NCI-H1105 (cell line): ENCODE results near the gene CRIM1.

Experiments used
- DNase-seq: peaks from one replicate; lab custom pipeline; 2025; lab: John Stamatoyannopoulos, UW

The CRIM1 gene

DNA sequence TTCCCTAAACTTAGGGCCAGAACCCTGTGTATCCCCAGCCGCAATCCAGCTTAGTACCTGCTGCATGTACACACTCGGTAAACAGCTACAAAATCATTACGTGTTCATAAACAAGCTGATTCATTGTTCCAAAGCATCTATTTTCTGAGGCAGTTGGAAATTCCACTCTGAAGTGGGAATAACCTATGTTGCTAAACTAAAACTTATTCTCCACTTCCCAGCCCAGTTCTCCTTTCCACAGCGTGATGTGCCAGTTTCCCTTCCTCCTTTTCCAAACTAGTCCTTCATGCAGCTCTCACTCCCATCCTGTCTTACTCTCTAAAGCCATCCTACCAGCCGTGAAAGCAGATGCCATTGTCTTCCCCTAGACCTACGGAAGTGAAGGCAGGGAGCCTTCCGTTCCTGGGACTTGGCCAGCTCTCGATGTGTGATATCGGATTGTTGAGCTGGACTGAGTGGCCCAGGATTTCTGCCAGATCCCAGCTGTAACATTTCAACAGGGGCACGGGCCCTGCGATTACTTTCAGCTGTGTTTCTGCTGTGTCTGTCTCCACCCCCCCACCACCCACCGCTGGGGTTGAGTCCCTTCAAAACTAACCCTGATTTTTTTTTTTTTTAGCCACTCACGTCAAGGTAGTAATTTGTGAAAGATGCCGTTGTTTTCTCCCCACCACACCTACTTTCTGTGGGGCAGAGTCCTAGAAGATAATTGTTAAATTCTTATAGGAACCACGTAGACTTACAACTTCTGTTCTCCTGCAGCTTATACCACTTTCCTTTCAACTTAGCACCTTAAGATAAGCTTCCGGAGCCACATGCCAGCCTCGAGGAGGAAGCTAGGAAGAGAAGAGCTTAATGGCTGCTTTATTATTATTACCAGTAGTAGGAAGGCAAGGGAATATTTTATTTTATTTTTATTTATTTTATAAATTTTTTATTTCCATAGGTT, 100.9 kb downstream of the CRIM1 start:
- no peak for DNase-seq

- DNase-seq: no peak
These were observed 102.5 kb downstream of the CRIM1 start for GRCh38 chr2:36458106-36458505.

DNA sequence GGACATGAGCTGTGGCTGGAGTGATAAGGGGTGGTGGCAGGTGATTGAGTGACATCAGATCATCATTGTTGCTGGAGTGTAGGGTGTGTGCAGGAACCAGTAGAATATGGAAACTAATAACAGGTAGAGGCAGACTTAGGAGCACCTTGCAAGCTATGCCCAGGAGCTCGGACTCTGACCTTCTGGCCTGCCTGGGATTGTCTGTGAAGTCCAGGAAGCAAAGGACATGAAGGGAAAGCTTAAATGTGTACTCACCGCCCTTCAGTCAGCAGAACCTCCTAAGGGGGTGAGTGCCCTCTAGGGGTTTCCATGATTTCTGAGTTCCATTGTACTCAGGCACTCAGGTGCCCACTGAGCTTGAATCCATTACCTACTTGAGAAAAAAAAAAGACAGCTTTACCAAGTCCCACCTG, 104.2 kb downstream of the CRIM1 start:
- DNase-seq: peak; percentile 17

DNA sequence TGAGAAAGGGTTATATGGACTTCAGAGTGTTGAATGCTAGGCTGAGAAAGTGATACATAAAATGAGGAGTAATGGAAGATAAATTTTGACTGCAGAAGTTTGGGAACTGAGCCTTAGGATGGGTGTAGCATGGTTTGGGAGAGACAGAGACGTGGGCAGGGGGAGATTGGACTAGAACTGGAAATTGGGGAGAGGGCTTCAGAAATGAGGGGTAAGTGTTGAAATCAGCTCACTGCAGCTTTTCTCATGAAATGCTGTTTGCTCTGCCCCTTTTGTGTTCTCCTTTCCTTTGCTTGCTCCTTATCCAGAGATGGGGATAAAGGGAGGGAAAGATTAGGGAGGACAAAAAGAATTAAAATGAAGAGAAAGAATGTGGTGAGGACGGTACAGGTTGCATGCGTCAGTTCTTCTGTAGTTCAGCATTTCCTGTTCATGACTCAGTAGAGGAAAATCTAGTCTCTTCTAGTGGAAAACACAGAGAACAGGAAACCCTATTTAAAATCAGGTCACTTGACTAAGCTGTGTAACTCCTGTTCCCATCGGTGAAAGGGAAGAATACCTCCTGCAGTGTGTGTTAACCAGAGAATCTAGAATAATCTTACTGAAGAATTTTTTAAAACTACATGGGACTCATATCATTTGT, 105.6 kb downstream of the CRIM1 start:
- DNase-seq: no peak

DNA sequence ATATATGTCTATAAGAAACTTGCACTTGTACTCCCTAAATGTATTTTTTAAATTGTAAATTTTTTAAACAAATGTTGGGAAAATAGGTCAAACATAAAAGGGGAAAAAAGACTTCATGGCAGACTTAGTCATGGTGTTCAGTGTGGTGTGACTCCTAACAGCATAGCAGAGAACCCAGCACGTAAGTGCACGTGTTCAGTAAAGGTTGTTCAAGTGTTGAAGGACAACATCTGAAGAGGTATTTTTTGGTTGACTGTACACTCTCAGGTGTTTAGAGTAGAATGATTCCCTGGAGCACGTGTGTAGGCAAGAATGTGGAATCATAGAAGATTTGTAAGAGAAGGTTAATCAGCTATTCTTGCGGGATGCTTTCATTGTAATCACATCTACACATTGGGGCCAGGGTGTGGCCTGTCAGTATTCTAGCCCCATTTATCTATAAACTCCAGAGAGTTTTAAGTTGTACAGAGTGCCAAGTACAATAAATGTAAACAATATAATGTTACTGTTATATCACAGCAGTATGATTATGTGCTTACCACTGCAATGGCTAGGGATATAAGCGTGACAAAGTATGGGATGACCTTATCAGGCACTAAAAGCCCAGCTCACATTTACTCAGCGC, 106.8 kb downstream of the CRIM1 start:
- DNase-seq: no peak

DNA sequence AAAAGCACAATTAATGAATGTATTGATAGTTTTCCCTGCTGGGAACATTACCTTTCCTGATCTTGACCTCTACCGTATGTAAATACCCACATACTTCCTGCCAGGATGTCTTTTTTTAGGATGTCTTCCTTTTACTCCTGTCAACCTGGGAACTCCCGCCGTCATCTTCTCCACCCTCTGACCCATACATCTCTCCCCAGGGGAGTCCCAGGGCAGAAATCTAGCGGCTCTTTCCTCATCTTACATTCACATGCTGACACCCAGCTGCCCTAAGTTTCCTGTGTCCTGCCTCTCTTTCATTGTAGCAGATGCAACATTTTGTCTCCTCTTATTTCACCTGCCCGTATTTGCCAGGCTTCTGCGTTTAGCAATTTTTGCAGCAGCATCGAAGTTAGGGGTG, 107.8 kb downstream of the CRIM1 start:
- DNase-seq: no peak

DNA sequence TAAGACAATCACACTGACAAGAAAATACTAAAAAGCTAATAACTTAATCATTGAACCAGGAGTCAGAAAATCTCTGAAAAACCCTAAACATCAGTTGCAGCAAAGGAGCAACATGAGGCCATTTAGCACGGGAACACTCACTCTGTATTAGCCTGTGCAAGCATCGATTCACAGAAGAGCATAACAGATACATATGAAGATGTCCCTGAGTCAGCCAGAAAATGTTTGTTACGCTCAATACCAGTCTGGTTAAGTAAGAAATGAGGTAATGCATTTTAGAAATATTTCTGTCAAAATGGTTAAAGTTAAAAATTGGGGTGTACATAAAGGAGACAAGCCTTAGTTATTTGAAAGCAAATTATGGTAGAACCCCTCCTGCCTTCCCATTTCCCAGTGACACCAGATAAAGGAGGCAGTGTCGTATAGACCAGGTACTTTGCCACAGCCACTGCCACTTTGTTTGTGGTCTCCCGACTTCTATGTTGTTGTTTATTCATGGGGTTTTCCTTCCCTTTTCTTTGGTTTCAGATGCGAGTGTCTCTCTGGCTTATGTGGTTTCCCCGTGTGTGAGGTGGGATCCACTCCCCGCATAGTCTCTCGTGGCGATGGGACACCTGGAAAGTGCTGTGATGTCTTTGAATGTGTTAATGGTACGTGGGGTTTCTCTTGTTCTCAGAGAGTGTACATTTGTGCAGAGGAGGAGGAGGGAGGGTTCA, 108.6 kb downstream of the CRIM1 start:
- DNase-seq: no peak

DNA sequence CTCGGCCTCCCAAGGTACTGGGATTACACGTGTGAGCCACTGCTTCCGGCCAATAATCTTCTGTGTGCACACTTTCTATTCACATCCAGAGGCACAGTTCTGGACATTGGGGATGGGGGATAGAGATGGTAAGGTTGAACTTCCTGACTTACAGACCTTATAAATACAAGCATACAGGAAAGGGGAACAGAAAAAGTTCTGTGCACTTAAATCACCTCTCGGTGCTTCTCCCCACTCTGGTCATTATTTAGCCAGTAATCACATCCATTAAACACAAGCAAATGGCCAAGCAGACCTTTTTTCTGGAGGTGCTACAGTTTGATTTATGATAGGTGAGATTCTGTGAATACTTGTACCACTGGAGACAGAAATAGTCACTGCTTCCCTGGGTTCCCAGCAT, 110.6 kb downstream of the CRIM1 start:
- DNase-seq: no peak

DNA sequence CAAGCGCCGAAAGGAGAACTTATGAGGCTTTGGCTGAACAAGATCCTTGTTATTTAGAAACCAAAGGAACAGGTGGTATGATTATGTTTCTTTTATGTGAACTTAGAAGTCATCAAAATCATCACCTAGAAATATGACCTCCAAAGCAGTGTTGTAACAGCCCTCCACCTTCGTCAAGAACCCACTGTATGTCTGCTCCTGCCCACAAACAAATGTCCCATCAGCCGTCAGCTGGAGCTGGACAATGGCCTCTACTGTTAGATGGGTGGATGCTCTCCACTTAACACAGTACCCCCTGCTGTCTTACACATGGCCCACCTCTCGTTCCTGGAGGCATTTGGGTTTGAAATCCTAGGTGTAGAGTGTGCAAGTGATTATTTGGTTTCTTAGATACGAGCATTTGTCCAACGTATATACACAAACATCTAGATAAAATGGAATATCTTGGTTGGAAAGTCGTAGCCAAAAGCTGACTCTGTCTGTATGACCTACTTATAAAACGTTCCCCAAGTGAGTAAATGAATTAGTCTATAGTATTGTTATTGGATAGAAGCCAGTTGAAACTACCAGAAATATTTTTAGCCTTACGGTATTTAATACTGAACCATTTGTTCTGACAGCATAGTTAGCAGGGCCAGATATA, 113.0 kb downstream of the CRIM1 start:
- no peak for DNase-seq

- no peak for DNase-seq
These were observed 113.5 kb downstream of the CRIM1 start for GRCh38 chr2:36469106-36469477.

DNA sequence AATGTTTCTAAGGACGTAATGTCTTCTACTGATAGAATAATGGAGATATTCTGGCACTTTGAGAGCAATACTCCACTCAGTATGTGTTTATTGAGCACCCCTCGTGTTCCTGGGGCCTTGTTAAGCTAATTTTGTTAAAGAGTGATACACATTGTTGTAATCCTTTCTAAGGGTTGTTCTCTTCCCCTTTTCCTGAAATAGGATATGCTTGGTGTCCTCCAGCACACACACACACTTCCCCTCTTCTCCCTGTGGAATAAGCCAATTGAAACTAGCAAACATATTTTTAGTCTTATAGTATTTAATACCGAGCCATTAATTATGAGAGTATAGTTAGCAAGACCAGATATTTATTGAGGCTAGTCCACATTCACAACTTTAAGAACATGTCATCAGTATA, 114.1 kb downstream of the CRIM1 start:
- DNase-seq: no peak

- DNase-seq: no peak
These were observed 117.7 kb downstream of the CRIM1 start for GRCh38 chr2:36473230-36473629.

GRCh38 chr2:36476411-36476810, 120.8 kb downstream of the CRIM1 start:
- no peak for DNase-seq

- DNase-seq: no peak
These were observed 121.7 kb downstream of the CRIM1 start for GRCh38 chr2:36477315-36477714.

DNA sequence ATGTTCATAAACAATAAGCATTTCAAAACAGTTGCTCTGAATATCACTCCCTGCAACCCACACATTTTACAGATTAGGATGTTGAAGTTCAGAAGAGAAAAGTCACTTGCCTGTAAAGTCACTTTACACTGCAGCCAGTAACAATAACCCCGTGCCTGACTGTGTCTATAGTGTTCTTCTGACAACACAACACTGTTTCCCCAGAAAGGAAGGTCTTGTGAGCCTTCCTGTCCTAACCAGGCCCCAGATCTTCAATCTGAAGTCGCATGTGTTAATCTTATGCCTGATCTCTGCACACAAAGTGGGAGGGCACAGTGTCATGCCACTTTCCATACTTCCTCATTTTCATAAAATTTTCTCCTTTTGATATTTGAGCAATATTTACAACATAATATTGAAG, 122.2 kb downstream of the CRIM1 start:
- no peak for DNase-seq

- no peak for DNase-seq
These were observed 122.8 kb downstream of the CRIM1 start for GRCh38 chr2:36478332-36478738.

- DNase-seq: no peak
These were observed 123.4 kb downstream of the CRIM1 start for GRCh38 chr2:36478999-36479398.

DNA sequence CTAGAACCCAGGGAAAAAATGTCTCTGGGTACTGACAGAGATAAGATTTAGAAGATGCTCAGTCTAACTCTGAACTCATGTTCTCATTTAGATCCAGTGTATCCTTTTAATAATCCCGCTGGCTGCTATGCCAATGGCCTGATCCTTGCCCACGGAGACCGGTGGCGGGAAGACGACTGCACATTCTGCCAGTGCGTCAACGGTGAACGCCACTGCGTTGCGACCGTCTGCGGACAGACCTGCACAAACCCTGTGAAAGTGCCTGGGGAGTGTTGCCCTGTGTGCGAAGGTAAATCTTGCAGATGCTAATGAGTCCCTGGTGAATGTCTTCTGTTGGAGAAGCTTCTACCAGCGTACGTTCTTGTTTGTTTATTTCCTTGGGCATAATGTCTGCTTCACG, 123.8 kb downstream of the CRIM1 start:
- DNase-seq: no peak

DNA sequence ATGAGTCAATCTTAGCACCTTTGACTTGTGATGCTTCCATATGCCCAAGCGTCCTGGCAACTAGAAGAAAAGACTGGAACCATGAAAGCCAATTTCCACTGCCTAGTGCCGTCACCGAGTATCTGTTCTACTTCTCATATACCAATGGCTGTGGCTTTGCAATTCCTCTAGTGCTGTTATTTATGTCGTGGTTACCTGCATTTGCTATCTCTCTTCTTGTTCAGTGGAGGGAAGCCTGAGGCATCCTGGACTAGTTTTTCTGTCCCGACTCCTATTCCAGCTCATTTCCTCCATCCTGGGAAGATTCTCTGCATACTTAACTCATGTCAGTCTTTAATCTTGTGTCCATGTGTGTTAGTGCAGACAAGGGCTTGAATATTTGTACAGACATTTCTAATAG, 124.5 kb downstream of the CRIM1 start:
- DNase-seq: no peak

GRCh38 chr2:36480636-36481035, 125.1 kb downstream of the CRIM1 start:
- DNase-seq: no peak

DNA sequence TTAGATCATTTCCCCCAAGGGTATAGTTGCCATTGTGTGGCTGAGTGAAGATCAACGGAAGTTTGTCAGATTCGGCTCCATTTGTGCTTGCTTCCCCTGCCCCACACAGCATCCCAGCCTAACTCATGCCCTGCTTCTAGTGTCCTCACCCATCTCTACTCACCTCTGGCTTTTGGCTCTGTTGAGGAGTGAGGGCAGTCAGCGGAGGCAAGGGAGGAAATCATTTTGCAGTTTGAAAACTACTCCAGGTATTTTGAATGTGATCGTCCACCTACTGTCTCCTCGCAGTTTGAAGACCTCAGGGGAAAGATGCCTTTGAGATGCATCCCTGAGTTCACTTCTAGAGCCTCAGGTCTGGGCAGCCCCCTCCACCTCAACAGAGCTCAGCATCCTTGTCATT, 126.1 kb downstream of the CRIM1 start:
- DNase-seq: no peak
